ENCODE measurements around the gene MAPK8.

MAPK8 gene

DNA sequence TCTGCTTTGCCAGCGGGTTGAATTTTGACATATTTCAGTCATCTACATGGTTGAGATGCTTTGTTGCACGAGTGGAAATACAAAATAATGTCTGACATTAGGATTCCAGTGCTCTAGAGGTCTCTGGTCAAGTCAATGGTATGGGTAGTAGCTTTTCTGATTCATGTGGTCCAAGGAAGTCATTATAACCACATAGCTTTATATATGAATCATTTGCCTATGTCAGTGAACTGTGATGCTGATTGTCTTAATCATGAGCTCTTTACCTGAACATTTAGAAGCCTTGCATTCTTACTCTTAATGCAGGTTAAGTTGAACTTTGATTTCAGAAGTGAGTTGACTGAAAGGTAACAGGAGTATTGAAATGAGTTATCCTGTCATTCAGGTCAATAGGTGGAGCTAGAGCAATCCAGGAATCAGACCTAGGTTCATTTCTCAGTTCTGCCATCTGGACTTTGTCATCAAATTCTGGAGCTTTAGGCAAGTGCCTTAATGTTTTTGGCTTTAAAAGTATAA is 3.3 kb downstream of the MAPK8 start:
- TF ChIP-seq CREB1 (IDR thresholded peaks at IDR 0.05; ENCODE audit: low read depth) = no peak
- TF ChIP-seq RAD21 (IDR thresholded peaks at IDR 0.05; ENCODE audit: low read depth) = peak; percentile 41

GRCh38 chr10:48314107-48314506 is 7.6 kb downstream of the MAPK8 start:
- TF ChIP-seq TAF1 (IDR thresholded peaks at IDR 0.05; ENCODE audit: low read depth) (no peak), TCF12 (IDR thresholded peaks at IDR 0.05; ENCODE audit: low read depth) (no peak), RAD21 (IDR thresholded peaks at IDR 0.05; ENCODE audit: low read depth) (no peak), ZBTB7A (IDR thresholded peaks at IDR 0.05; ENCODE audit: low read depth) (no peak), NFIC (IDR thresholded peaks at IDR 0.05) (no peak), CREB1 (IDR thresholded peaks at IDR 0.05; ENCODE audit: low read depth) (no peak), EGR1 (IDR thresholded peaks at IDR 0.05) (no peak), EP300 (IDR thresholded peaks at IDR 0.05; ENCODE audit: borderline replicate concordance) (no peak), USF1 (IDR thresholded peaks at IDR 0.05) (no peak), TEAD4 (IDR thresholded peaks at IDR 0.05) (no peak), MAX (IDR thresholded peaks at IDR 0.05) (no peak), FOXM1 (IDR thresholded peaks at IDR 0.05; ENCODE audit: borderline replicate concordance, low read depth) (no peak), REST (IDR thresholded peaks at IDR 0.05; ENCODE audit: low read depth) (no peak), CEBPB (IDR thresholded peaks at IDR 0.05) (no peak), YY1 (IDR thresholded peaks at IDR 0.05; ENCODE audit: low read depth) (no peak)

- TF ChIP-seq CREB1 (IDR thresholded peaks at IDR 0.05; ENCODE audit: low read depth) (no peak), ZBTB7A (IDR thresholded peaks at IDR 0.05; ENCODE audit: low read depth) (no peak), EGR1 (IDR thresholded peaks at IDR 0.05) (no peak), RAD21 (IDR thresholded peaks at IDR 0.05; ENCODE audit: low read depth) (no peak), CEBPB (IDR thresholded peaks at IDR 0.05) (no peak), REST (IDR thresholded peaks at IDR 0.05; ENCODE audit: low read depth) (no peak), NFIC (IDR thresholded peaks at IDR 0.05) (no peak), TAF1 (IDR thresholded peaks at IDR 0.05; ENCODE audit: low read depth) (no peak), TEAD4 (IDR thresholded peaks at IDR 0.05) (no peak), USF1 (IDR thresholded peaks at IDR 0.05) (no peak), YY1 (IDR thresholded peaks at IDR 0.05; ENCODE audit: low read depth) (no peak)
Observed at GRCh38 chr10:48316236-48316635, 9.8 kb downstream of the MAPK8 start.

DNA sequence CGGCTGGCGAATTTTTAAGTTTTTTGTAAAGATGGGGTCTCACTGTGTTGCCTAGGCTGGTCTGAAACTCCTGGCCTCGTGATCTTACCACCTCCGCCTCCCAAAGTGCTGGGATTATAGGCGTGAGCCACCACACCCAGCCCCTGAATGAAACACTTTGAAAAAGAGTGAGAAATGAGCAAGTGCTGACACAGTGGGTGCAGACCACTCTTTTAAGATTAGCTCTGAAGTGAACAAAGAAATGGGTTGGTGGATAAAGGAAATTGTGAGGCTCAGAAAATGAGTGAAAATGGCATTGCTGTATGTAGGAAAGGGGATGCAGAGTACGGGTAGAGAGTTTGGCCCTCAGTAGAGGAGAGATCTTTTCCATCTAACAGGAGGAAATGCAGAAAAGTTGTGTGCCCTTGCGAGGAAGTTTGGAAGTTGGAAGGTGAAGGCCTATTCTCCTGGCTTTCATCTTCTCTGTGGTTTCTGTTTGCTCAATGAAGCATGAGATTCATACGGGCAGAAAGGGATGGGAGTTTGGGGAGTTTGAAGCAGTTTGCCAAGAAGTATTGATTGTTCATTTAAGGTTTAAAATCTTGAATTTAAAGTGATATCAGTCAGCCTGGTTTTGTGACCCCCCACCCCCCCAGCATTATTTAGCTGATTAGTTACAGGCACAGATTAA is 11.0 kb downstream of the MAPK8 start:
- TF ChIP-seq FOXM1 (IDR thresholded peaks at IDR 0.05; ENCODE audit: borderline replicate concordance, low read depth) = no peak
- no peak for TF ChIP-seq TCF12 (IDR thresholded peaks at IDR 0.05; ENCODE audit: low read depth)
- no peak for TF ChIP-seq USF1 (IDR thresholded peaks at IDR 0.05)
- no peak for TF ChIP-seq EGR1 (IDR thresholded peaks at IDR 0.05)
- no peak for TF ChIP-seq YY1 (IDR thresholded peaks at IDR 0.05; ENCODE audit: low read depth)
- TF ChIP-seq ZBTB7A (IDR thresholded peaks at IDR 0.05; ENCODE audit: low read depth) = no peak
- TF ChIP-seq MAX (IDR thresholded peaks at IDR 0.05) = no peak
- no peak for TF ChIP-seq NFIC (IDR thresholded peaks at IDR 0.05)
- no peak for TF ChIP-seq CEBPB (IDR thresholded peaks at IDR 0.05)
- TF ChIP-seq TEAD4 (IDR thresholded peaks at IDR 0.05) = no peak
- no peak for TF ChIP-seq TAF1 (IDR thresholded peaks at IDR 0.05; ENCODE audit: low read depth)
- no peak for TF ChIP-seq EP300 (IDR thresholded peaks at IDR 0.05; ENCODE audit: borderline replicate concordance)
- TF ChIP-seq CREB1 (IDR thresholded peaks at IDR 0.05; ENCODE audit: low read depth) = no peak
- TF ChIP-seq RAD21 (IDR thresholded peaks at IDR 0.05; ENCODE audit: low read depth) = no peak
- TF ChIP-seq REST (IDR thresholded peaks at IDR 0.05; ENCODE audit: low read depth) = no peak

All from Ishikawa (cell line).